Tibial artery (tissue), 4 donors: ENCODE results near the gene CTXND1.

Experiments used
- DNase-seq, 2 donors: peaks; one replicate each; pipeline ENCODE4 v3.0.0-alpha.2; 2019
- H3K27ac ChIP-seq, 2 donors: fragments of 200-600 bp; sonication (generic) in 1 of 2; 1 replicate in 1 of 2; 2 replicates in 1 of 2; pipeline ENCODE4 v1.5.1; 2018 to 2019; ENCODE audit warnings: mild to moderate bottlenecking in 1 of 2
- H3K27me3 ChIP-seq, 2 donors: fragments of 200-600 bp; sonication (generic) in 1 of 2; one replicate each; pipeline versions ENCODE4 v1.5.1 to v1.6.0; 2016 to 2019
- H3K36me3 ChIP-seq, 3 donors: fragments of 200-600 bp; sonication (generic) in 2 of 3; one replicate each; pipeline ENCODE4 v1.5.1; 2016 to 2019; ENCODE audit warnings: mild to moderate bottlenecking in 2 of 3
- H3K4me1 ChIP-seq, 4 donors: fragments of 200-600 bp; sonication (generic) in 2 of 4; 1 replicate in 3 of 4; 2 replicates in 1 of 4; pipeline ENCODE4 v1.5.1; 2016 to 2019
- H3K4me3 ChIP-seq, 2 donors: fragments of 200-600 bp; sonication (generic) in 1 of 2; 1 replicate in 1 of 2; 2 replicates in 1 of 2; pipeline ENCODE4 v1.5.1; 2018 to 2019; ENCODE audit warnings: mild to moderate bottlenecking in 2 of 2
- H3K9me3 ChIP-seq, 3 donors: fragments of 200-600 bp; sonication (generic) in 1 of 3; one replicate each; pipeline ENCODE4 v1.5.1; 2016 to 2019
- intact Hi-C: fragments of 100-400 bp; cut with DNase I; formaldehyde crosslinking; loops from one replicate; pipeline ENCODE4 v1.15.0; 2023; ENCODE audit warnings: low total_unique reads
- TF ChIP-seq, protein P1 (sequence below), 2 experiments: fragments of 200-600 bp in 1 of 2; fragments of 450-650 bp in 1 of 2; IDR thresholded peaks; one replicate each; pipeline ENCODE4 v1.5.1; 2017 to 2019; ENCODE audit warnings: antibody characterized with exemption in 2 of 2, mild to moderate bottlenecking in 1 of 2, moderate library complexity in 1 of 2

CTXND1 gene

DNA sequence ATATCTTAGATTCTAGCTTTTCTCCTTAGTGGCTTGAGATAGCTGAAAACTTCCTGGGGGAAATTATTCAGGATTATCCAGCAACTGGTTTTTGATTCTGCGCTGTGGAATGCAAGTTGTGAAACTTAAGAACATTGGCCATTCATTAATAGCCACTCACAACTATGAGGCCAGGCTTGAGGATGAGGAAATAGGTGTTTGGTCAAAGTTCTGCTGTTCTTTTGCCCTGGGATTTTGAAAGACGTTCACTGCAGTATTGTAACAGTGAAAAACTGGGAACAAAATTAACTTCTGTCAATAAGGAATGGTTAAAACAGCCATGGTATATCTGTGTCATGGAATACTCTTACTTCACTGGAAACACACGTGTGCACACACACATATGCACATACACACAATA is 44.1 kb downstream of the CTXND1 start:
- H3K27ac ChIP-seq: no peak overlapping the region
- H3K9me3 ChIP-seq: no peaks in the 10 kb centered on the region
- H3K4me3 ChIP-seq: no peak overlapping the region
- no peak for DNase-seq
- no peaks in the 10 kb centered on the region for H3K36me3 ChIP-seq
- H3K4me1 ChIP-seq: no peaks in the 10 kb centered on the region
- TF ChIP-seq, protein P1, sequence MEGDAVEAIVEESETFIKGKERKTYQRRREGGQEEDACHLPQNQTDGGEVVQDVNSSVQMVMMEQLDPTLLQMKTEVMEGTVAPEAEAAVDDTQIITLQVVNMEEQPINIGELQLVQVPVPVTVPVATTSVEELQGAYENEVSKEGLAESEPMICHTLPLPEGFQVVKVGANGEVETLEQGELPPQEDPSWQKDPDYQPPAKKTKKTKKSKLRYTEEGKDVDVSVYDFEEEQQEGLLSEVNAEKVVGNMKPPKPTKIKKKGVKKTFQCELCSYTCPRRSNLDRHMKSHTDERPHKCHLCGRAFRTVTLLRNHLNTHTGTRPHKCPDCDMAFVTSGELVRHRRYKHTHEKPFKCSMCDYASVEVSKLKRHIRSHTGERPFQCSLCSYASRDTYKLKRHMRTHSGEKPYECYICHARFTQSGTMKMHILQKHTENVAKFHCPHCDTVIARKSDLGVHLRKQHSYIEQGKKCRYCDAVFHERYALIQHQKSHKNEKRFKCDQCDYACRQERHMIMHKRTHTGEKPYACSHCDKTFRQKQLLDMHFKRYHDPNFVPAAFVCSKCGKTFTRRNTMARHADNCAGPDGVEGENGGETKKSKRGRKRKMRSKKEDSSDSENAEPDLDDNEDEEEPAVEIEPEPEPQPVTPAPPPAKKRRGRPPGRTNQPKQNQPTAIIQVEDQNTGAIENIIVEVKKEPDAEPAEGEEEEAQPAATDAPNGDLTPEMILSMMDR (IDR thresholded peaks at IDR 0.05): no peak
- H3K27me3 ChIP-seq: peaks cover 0 to 9% of the 10 kb centered on the region in 2 donors
- intact Hi-C loops: no loop called here

GRCh38 chr15:80204231-80204630 is 47.8 kb downstream of the CTXND1 start:
- Histone ChIP-seq H3K27ac (no peak overlapping the region), H3K9me3 (no peaks in the 10 kb centered on the region), H3K4me3 (no peak overlapping the region), H3K27me3 (peaks cover 0 to 7% of the 10 kb centered on the region in 2 donors), H3K4me1 (no peaks in the 10 kb centered on the region), H3K36me3 (no peaks in the 10 kb centered on the region)
- intact Hi-C loops: no loop called here
- no peak for DNase-seq
- TF ChIP-seq, protein P1 (IDR thresholded peaks at IDR 0.05): no peak

DNA sequence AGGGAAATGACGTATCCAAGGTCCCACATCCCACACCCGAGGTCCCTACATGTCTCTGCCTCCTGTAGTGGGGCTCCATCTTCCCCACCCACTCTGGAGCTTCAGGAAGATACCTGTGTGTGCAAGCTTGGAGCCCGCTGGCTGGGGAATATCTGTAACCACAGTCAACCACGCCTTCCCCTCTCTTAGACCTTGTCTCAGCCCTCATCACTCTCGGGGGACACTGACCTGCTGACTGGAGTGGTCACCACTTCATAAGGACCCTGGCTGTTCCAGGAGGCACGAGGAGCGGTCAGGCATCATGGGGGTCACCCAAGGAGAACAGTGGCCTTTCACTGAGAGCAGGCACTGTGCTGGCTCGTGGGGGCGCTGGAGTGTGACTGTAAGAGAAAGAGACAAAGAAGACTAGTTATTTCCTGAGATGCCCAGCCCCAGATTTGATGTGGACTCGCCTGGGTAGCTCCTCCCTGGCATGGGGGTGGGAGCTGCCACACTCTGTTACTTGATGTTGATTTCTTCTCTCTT is 48.6 kb downstream of the CTXND1 start:
- intact Hi-C loops: no loop called here
- Histone ChIP-seq H3K4me1 (no peaks in the 10 kb centered on the region), H3K27ac (no peak overlapping the region), H3K27me3 (no peaks in the 10 kb centered on the region), H3K4me3 (no peak overlapping the region), H3K36me3 (no peaks in the 10 kb centered on the region), H3K9me3 (no peaks in the 10 kb centered on the region)
- TF ChIP-seq, protein P1 (IDR thresholded peaks at IDR 0.05): no peak
- DNase-seq: no peak

GRCh38 chr15:80202641-80203360 is 49.2 kb downstream of the CTXND1 start:
- Histone ChIP-seq H3K4me3 (no peak overlapping the region), H3K4me1 (no peaks in the 10 kb centered on the region), H3K36me3 (no peaks in the 10 kb centered on the region), H3K9me3 (no peaks in the 10 kb centered on the region), H3K27me3 (no peaks in the 10 kb centered on the region), H3K27ac (no peak overlapping the region)
- TF ChIP-seq, protein P1 (IDR thresholded peaks at IDR 0.05): no peak
- intact Hi-C loops: no loop called here
- DNase-seq: no peak

GRCh38 chr15:80202016-80202315 is 50.0 kb downstream of the CTXND1 start:
- H3K9me3 ChIP-seq: no peaks in the 10 kb centered on the region
- intact Hi-C loops: no loop called here
- no peaks in the 10 kb centered on the region for H3K36me3 ChIP-seq
- no peaks in the 10 kb centered on the region for H3K4me1 ChIP-seq
- no peak overlapping the region for H3K27ac ChIP-seq
- H3K4me3 ChIP-seq: no peak overlapping the region
- no peak for DNase-seq
- H3K27me3 ChIP-seq: no peaks in the 10 kb centered on the region
- TF ChIP-seq, protein P1 (IDR thresholded peaks at IDR 0.05): no peak
